GM23338 (cell line): ENCODE data around the gene KBTBD6. TPM values are rescaled to one million over a fixed set of nuclear protein-coding genes. Genes with fewer than 3 reads are reported as not detected.

ENCODE experiments used
- ATAC-seq: fragments of 200-7000 bp; cut with Tn5 transposase; 3 replicates; pipeline ENCODE4 v1.9.1; 2020
- DNase-seq: peaks from one replicate; pipeline ENCODE4 v3.0.0-alpha.2; 2015; ENCODE audit warnings: low spot score
- H2AFZ ChIP-seq: fragments of 200-600 bp; sonication (generic); 2 replicates; pipeline ENCODE4 v1.8.0; 2016; ENCODE audit warnings: antibody characterized with exemption, mild to moderate bottlenecking, moderate library complexity
- H3F3A ChIP-seq: fragments of 200-600 bp; sonication (generic); replicated peaks from 2 replicates; pipeline ENCODE4 v1.8.0; 2017; ENCODE audit warnings: antibody characterized with exemption, mixed run types, low read depth
- H3K27ac ChIP-seq: fragments of 200-600 bp; sonication (generic); 2 replicates; pipeline ENCODE4 v1.6.1; 2016; ENCODE audit warnings: low read depth
- H3K27me3 ChIP-seq: fragments of 200-600 bp; sonication (generic); 2 replicates; pipeline ENCODE4 v1.8.0; 2016; ENCODE audit warnings: mild to moderate bottlenecking, mixed run types, moderate library complexity; ENCODE audit not compliant: insufficient read depth
- H3K36me3 ChIP-seq: fragments of 200-600 bp; sonication (generic); 2 replicates; pipeline ENCODE4 v1.8.0; 2016; ENCODE audit warnings: mild to moderate bottlenecking; ENCODE audit not compliant: insufficient read depth
- H3K4me1 ChIP-seq: fragments of 200-600 bp; sonication (generic); 2 replicates; pipeline ENCODE4 v1.8.0; 2016; ENCODE audit warnings: mild to moderate bottlenecking, moderate library complexity; ENCODE audit not compliant: insufficient read depth
- H3K4me2 ChIP-seq: fragments of 200-600 bp; sonication (generic); 2 replicates; pipeline ENCODE4 v1.7.1; 2017; ENCODE audit warnings: mixed run types
- H3K4me3 ChIP-seq: fragments of 200-600 bp; sonication (generic); 2 replicates; pipeline ENCODE4 v1.6.1; 2016; ENCODE audit warnings: mixed run types
- H3K79me2 ChIP-seq: fragments of 200-600 bp; sonication (generic); replicated peaks from 2 replicates; pipeline ENCODE4 v1.8.0; 2017; ENCODE audit warnings: mild to moderate bottlenecking; ENCODE audit not compliant: insufficient read depth
- H3K9me2 ChIP-seq: fragments of 200-600 bp; sonication (generic); 2 replicates; pipeline ENCODE4 v1.8.0; 2017; ENCODE audit not compliant: insufficient read depth
- H4K20me1 ChIP-seq: fragments of 200-600 bp; sonication (generic); replicated peaks from 2 replicates; pipeline ENCODE4 v1.8.0; 2017; ENCODE audit warnings: mild to moderate bottlenecking; ENCODE audit not compliant: insufficient read depth
- H3K27ac Mint-ChIP-seq: 2 replicates; pipeline ENCODE4 v1.8.0; 2020; ENCODE audit warnings: inconsistent platforms, mild to moderate bottlenecking, moderate library complexity, mixed read lengths
- H3K27me3 Mint-ChIP-seq: 3 replicates; pipeline ENCODE4 v1.8.0; 2022; ENCODE audit warnings: low read depth, mild to moderate bottlenecking, moderate library complexity, mixed read lengths, inconsistent platforms; ENCODE audit not compliant: insufficient read depth, poor library complexity
- H3K36me3 Mint-ChIP-seq: 3 replicates; pipeline ENCODE4 v1.8.0; 2021; ENCODE audit warnings: low read depth, mild to moderate bottlenecking, inconsistent platforms, moderate library complexity, mixed read lengths
- H3K4me1 Mint-ChIP-seq: 3 replicates; pipeline ENCODE4 v1.8.0; 2020; ENCODE audit warnings: mild to moderate bottlenecking, inconsistent platforms, mixed read lengths
- H3K4me3 Mint-ChIP-seq: 3 replicates; pipeline ENCODE4 v1.8.0; 2021; ENCODE audit warnings: moderate library complexity, mild to moderate bottlenecking, inconsistent platforms, mixed read lengths
- H3K9me3 Mint-ChIP-seq: 3 replicates; pipeline ENCODE4 v1.8.0; 2020; ENCODE audit warnings: moderate library complexity, mild to moderate bottlenecking, inconsistent platforms, mixed read lengths
- CREB1 ChIP-seq: fragments of 250-450 bp; sonication (Bioruptor Pico); IDR thresholded peaks from 2 replicates; pipeline ENCODE4 v1.5.0; 2020; ENCODE audit warnings: low read depth, mild to moderate bottlenecking, moderate library complexity
- EZH2 ChIP-seq: fragments of 200-600 bp; sonication (generic); IDR thresholded peaks from one replicate; pipeline ENCODE4 v1.8.0; 2017; ENCODE audit warnings: antibody characterized with exemption, mild to moderate bottlenecking, low read depth; ENCODE audit not compliant: unreplicated experiment
- EZH2phosphoT487 ChIP-seq: fragments of 200-600 bp; sonication (generic); IDR thresholded peaks from one replicate; pipeline ENCODE4 v1.8.1; 2018; ENCODE audit warnings: antibody characterized with exemption; ENCODE audit not compliant: unreplicated experiment
- JUNB ChIP-seq: IDR thresholded peaks from one replicate; pipeline ENCODE4 v1.6.1; 2016; ENCODE audit warnings: antibody characterized with exemption; ENCODE audit not compliant: unreplicated experiment
- NANOG ChIP-seq: IDR thresholded peaks from 2 replicates; pipeline ENCODE4 v1.6.1; 2016; ENCODE audit warnings: antibody characterized with exemption, borderline replicate concordance
- POLR2AphosphoS5 ChIP-seq: IDR thresholded peaks from 2 replicates; pipeline ENCODE4 v1.6.1; 2016; ENCODE audit warnings: antibody characterized with exemption, low read depth
- STAT1 ChIP-seq: IDR thresholded peaks from one replicate; pipeline ENCODE4 v1.6.1; 2016; ENCODE audit warnings: antibody characterized with exemption; ENCODE audit not compliant: unreplicated experiment
- ZNF114 ChIP-seq: fragments of 250-450 bp; sonication (Bioruptor Pico); IDR thresholded peaks from 2 replicates; pipeline ENCODE4 v1.5.0; 2020; ENCODE audit warnings: mild to moderate bottlenecking, moderate library complexity
- ZNF331 ChIP-seq: fragments of 250-450 bp; sonication (Bioruptor Pico); IDR thresholded peaks from 2 replicates; pipeline ENCODE4 v1.5.0; 2020; ENCODE audit warnings: low read depth, mild to moderate bottlenecking, moderate library complexity
- polyA plus RNA-seq: library from polyadenylated mRNA; unstranded; fragments of >200 nt; fragmentation: Nextera tagmentation; extraction: Ambion mirVana; gene quantifications from 2 replicates; pipeline ENCODE4 v1.2.1, GENCODE V29; 2016
- total RNA-seq: library from RNA; depleted of rRNA; stranded (reverse); fragments of >200 nt; shearing (Covaris generic); gene quantifications from 2 replicates; pipeline ENCODE4 v1.2.3, GENCODE V29; 2014
- TF ChIP-seq, protein P1 (sequence below): IDR thresholded peaks from one replicate; pipeline ENCODE4 v1.6.1; 2018; ENCODE audit warnings: antibody characterized with exemption; ENCODE audit not compliant: unreplicated experiment
- TF ChIP-seq, protein P2 (sequence below): IDR thresholded peaks from 2 replicates; pipeline ENCODE4 v1.6.1; 2016; ENCODE audit warnings: antibody characterized with exemption
- TF ChIP-seq, protein P3 (sequence below): fragments of 250-450 bp; sonication (Bioruptor Pico); IDR thresholded peaks from 2 replicates; pipeline ENCODE4 v1.5.0; 2020; ENCODE audit warnings: mild to moderate bottlenecking, moderate library complexity
- TF ChIP-seq, protein P4 (sequence below), 2 experiments: fragments of 200-600 bp in 1 of 2; sonication (generic) in 1 of 2; conservative IDR thresholded peaks; 2 replicates each; pipeline versions ENCODE4 v1.5.1 to v1.6.1; 2016 to 2017; ENCODE audit warnings: antibody characterized with exemption in 2 of 2, low read depth in 2 of 2, mild to moderate bottlenecking in 2 of 2, moderate library complexity in 1 of 2

Gene KBTBD6
- total and polyA plus RNA-seq, 2 experiments from 2014 or later: 5.7 to 13.5 TPM

DNA sequence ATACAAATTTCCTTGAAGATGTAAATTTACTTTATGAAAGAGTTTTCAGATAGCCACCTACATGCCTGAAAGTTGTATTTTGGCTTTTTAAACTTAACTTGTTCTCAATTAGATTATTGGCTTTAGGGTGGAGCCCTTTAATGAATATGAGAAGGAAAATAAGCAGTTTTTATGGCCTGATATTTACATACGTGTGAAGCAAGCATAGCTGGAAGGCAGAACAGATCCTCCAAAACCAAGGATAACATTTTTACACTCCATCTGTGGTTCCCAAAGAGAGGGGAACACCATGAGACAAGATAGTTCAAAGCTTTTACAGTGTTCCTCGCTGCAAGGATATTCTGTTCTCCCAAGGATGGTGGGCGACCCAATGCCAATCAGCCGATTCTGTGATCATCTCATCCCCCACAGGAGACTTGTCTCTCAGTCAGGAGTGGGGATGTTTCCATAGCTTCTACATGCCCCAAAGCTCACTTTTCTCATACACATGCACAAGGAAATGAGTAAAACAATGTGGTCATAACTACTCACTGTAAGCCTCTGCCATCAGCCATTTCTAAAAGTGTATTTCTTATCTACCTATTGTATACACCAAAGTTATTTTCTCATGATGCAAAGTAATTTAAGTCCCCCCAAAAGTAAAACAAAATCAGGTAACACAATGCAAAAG lies 24.6 kb upstream of the KBTBD6 start:
- H3K27ac ChIP-seq: no peak overlapping the region
- H4K20me1 ChIP-seq: no peaks in the 10 kb centered on the region
- no peaks in the 10 kb centered on the region for H3K36me3 ChIP-seq
- H3K9me2 ChIP-seq: no peaks in the 10 kb centered on the region
- H3K27me3 Mint-ChIP-seq: no peaks in the 10 kb centered on the region
- no peak overlapping the region; the same call in 1 of the 2 replicates for H2AFZ ChIP-seq
- H3K4me2 ChIP-seq: peak overlapping the region; percentile 36; the same call in 1 of the 2 replicates
- no peaks in the 10 kb centered on the region for H3K79me2 ChIP-seq
- H3K27me3 ChIP-seq: no peaks in the 10 kb centered on the region
- ATAC-seq (no peak), DNase-seq (no peak)
- peaks cover 50% of the 10 kb centered on the region for H3K4me1 Mint-ChIP-seq
- 0 out of 2 replicates have a peak overlapping the region, but pooled peaks have one; percentile 60 for H3K27ac Mint-ChIP-seq
- H3K4me1 ChIP-seq: peaks cover 62% of the 10 kb centered on the region
- TF ChIP-seq STAT1 (no peak), ZNF114 (CRISPR knock-in tag) (no peak), ZNF331 (CRISPR knock-in tag) (no peak), EZH2 (no peak), CREB1 (CRISPR knock-in tag) (no peak), POLR2AphosphoS5 (no peak), NANOG (no peak), JUNB (no peak), EZH2phosphoT487 (no peak)
- TF ChIP-seq, protein P1, sequence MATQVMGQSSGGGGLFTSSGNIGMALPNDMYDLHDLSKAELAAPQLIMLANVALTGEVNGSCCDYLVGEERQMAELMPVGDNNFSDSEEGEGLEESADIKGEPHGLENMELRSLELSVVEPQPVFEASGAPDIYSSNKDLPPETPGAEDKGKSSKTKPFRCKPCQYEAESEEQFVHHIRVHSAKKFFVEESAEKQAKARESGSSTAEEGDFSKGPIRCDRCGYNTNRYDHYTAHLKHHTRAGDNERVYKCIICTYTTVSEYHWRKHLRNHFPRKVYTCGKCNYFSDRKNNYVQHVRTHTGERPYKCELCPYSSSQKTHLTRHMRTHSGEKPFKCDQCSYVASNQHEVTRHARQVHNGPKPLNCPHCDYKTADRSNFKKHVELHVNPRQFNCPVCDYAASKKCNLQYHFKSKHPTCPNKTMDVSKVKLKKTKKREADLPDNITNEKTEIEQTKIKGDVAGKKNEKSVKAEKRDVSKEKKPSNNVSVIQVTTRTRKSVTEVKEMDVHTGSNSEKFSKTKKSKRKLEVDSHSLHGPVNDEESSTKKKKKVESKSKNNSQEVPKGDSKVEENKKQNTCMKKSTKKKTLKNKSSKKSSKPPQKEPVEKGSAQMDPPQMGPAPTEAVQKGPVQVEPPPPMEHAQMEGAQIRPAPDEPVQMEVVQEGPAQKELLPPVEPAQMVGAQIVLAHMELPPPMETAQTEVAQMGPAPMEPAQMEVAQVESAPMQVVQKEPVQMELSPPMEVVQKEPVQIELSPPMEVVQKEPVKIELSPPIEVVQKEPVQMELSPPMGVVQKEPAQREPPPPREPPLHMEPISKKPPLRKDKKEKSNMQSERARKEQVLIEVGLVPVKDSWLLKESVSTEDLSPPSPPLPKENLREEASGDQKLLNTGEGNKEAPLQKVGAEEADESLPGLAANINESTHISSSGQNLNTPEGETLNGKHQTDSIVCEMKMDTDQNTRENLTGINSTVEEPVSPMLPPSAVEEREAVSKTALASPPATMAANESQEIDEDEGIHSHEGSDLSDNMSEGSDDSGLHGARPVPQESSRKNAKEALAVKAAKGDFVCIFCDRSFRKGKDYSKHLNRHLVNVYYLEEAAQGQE: no peak
- TF ChIP-seq, protein P2, sequence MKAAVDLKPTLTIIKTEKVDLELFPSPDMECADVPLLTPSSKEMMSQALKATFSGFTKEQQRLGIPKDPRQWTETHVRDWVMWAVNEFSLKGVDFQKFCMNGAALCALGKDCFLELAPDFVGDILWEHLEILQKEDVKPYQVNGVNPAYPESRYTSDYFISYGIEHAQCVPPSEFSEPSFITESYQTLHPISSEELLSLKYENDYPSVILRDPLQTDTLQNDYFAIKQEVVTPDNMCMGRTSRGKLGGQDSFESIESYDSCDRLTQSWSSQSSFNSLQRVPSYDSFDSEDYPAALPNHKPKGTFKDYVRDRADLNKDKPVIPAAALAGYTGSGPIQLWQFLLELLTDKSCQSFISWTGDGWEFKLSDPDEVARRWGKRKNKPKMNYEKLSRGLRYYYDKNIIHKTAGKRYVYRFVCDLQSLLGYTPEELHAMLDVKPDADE: no peak
- TF ChIP-seq, protein P3, sequence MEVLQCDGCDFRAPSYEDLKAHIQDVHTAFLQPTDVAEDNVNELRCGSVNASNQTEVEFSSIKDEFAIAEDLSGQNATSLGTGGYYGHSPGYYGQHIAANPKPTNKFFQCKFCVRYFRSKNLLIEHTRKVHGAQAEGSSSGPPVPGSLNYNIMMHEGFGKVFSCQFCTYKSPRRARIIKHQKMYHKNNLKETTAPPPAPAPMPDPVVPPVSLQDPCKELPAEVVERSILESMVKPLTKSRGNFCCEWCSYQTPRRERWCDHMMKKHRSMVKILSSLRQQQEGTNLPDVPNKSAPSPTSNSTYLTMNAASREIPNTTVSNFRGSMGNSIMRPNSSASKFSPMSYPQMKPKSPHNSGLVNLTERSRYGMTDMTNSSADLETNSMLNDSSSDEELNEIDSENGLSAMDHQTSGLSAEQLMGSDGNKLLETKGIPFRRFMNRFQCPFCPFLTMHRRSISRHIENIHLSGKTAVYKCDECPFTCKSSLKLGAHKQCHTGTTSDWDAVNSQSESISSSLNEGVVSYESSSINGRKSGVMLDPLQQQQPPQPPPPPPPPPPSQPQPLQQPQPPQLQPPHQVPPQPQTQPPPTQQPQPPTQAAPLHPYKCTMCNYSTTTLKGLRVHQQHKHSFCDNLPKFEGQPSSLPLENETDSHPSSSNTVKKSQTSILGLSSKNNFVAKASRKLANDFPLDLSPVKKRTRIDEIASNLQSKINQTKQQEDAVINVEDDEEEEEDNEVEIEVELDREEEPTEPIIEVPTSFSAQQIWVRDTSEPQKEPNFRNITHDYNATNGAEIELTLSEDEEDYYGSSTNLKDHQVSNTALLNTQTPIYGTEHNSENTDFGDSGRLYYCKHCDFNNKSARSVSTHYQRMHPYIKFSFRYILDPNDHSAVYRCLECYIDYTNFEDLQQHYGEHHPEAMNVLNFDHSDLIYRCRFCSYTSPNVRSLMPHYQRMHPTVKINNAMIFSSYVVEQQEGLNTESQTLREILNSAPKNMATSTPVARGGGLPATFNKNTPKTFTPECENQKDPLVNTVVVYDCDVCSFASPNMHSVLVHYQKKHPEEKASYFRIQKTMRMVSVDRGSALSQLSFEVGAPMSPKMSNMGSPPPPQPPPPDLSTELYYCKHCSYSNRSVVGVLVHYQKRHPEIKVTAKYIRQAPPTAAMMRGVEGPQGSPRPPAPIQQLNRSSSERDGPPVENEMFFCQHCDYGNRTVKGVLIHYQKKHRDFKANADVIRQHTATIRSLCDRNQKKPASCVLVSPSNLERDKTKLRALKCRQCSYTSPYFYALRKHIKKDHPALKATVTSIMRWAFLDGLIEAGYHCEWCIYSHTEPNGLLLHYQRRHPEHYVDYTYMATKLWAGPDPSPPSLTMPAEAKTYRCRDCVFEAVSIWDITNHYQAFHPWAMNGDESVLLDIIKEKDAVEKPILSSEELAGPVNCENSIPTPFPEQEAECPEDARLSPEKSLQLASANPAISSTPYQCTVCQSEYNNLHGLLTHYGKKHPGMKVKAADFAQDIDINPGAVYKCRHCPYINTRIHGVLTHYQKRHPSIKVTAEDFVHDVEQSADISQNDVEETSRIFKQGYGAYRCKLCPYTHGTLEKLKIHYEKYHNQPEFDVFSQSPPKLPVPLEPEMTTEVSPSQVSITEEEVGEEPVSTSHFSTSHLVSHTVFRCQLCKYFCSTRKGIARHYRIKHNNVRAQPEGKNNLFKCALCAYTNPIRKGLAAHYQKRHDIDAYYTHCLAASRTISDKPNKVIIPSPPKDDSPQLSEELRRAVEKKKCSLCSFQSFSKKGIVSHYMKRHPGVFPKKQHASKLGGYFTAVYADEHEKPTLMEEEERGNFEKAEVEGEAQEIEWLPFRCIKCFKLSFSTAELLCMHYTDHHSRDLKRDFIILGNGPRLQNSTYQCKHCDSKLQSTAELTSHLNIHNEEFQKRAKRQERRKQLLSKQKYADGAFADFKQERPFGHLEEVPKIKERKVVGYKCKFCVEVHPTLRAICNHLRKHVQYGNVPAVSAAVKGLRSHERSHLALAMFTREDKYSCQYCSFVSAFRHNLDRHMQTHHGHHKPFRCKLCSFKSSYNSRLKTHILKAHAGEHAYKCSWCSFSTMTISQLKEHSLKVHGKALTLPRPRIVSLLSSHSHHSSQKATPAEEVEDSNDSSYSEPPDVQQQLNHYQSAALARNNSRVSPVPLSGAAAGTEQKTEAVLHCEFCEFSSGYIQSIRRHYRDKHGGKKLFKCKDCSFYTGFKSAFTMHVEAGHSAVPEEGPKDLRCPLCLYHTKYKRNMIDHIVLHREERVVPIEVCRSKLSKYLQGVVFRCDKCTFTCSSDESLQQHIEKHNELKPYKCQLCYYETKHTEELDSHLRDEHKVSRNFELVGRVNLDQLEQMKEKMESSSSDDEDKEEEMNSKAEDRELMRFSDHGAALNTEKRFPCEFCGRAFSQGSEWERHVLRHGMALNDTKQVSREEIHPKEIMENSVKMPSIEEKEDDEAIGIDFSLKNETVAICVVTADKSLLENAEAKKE (CRISPR knock-in tag): no peak
- TF ChIP-seq, protein P4, sequence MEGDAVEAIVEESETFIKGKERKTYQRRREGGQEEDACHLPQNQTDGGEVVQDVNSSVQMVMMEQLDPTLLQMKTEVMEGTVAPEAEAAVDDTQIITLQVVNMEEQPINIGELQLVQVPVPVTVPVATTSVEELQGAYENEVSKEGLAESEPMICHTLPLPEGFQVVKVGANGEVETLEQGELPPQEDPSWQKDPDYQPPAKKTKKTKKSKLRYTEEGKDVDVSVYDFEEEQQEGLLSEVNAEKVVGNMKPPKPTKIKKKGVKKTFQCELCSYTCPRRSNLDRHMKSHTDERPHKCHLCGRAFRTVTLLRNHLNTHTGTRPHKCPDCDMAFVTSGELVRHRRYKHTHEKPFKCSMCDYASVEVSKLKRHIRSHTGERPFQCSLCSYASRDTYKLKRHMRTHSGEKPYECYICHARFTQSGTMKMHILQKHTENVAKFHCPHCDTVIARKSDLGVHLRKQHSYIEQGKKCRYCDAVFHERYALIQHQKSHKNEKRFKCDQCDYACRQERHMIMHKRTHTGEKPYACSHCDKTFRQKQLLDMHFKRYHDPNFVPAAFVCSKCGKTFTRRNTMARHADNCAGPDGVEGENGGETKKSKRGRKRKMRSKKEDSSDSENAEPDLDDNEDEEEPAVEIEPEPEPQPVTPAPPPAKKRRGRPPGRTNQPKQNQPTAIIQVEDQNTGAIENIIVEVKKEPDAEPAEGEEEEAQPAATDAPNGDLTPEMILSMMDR (conservative IDR thresholded peaks at IDR 0.05; ENCODE audit: low read depth in 2 of 2): no peak
- no peak overlapping the region for H3K4me3 ChIP-seq
- no peaks in the 10 kb centered on the region for H3F3A ChIP-seq
- peaks cover under 1% of the 10 kb centered on the region; the same call in 1 of the 3 replicates for H3K9me3 Mint-ChIP-seq
- no peak overlapping the region for H3K4me3 Mint-ChIP-seq
- peaks cover 4% of the 10 kb centered on the region; the same call in 1 of the 3 replicates for H3K36me3 Mint-ChIP-seq
